ENCODE results near the gene PODNL1.

The PODNL1 gene

DNA sequence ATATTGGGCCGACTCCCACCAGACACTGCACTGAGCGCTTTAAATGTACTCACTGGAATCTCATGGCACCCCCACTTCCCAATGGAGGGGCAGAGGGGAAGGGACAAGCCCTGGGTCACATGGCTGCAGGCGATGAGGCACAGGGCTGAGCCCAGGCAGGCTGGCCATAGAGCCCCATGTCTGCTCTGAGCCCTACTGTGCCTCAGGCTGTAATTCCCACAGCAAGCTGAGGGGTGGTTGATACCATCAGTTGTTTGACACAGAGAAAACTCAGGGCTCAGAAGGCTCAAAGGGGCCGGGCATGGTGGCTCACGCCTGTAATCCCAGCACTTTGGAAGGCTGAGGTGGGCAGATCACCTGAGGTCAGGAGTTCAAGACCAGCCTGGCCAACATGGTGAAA is 42.8 kb upstream of the PODNL1 start:
- no peak for TF ChIP-seq SIN3A (IDR thresholded peaks at IDR 0.05; ENCODE audit: borderline replicate concordance, insufficient read depth, low read length)
- TF ChIP-seq TAF1 (IDR thresholded peaks at IDR 0.05; ENCODE audit: borderline replicate concordance, insufficient read depth, low read length): no peak
- TF ChIP-seq POLR2AphosphoS5 (IDR thresholded peaks at IDR 0.05; ENCODE audit: low read depth, low read length): no peak
- TF ChIP-seq, protein P1, sequence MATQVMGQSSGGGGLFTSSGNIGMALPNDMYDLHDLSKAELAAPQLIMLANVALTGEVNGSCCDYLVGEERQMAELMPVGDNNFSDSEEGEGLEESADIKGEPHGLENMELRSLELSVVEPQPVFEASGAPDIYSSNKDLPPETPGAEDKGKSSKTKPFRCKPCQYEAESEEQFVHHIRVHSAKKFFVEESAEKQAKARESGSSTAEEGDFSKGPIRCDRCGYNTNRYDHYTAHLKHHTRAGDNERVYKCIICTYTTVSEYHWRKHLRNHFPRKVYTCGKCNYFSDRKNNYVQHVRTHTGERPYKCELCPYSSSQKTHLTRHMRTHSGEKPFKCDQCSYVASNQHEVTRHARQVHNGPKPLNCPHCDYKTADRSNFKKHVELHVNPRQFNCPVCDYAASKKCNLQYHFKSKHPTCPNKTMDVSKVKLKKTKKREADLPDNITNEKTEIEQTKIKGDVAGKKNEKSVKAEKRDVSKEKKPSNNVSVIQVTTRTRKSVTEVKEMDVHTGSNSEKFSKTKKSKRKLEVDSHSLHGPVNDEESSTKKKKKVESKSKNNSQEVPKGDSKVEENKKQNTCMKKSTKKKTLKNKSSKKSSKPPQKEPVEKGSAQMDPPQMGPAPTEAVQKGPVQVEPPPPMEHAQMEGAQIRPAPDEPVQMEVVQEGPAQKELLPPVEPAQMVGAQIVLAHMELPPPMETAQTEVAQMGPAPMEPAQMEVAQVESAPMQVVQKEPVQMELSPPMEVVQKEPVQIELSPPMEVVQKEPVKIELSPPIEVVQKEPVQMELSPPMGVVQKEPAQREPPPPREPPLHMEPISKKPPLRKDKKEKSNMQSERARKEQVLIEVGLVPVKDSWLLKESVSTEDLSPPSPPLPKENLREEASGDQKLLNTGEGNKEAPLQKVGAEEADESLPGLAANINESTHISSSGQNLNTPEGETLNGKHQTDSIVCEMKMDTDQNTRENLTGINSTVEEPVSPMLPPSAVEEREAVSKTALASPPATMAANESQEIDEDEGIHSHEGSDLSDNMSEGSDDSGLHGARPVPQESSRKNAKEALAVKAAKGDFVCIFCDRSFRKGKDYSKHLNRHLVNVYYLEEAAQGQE (IDR thresholded peaks at IDR 0.05; ENCODE audit: insufficient read depth in 1 of 2, low read depth in 2 of 2, low read length in 2 of 2): no peak
- TF ChIP-seq FOXP2 (optimal IDR thresholded peaks at IDR 0.05; ENCODE audit: borderline replicate concordance, extremely low read depth, extremely low read length, insufficient read depth): no peak

DNA sequence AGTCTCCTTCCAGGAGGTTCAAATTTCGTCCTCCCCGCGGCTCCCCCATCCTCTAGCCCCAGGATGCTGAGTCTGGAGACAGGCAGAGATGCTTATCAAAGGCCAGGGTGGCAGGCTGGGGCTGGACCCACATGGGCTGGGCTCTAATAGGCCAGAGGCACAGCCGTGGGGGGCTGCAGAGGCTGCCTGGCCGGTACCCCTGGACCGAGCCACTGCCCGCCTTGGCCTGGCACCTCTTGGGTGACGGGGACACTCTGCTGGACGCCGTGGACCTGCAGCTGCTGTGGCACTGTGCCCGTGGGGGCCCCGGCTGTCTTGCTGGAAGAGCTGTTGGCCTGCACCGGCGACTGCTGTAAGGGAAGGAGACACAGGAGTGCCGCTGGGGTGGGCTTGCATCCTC is 42.1 kb upstream of the PODNL1 start:
- TF ChIP-seq, protein P1 (IDR thresholded peaks at IDR 0.05; ENCODE audit: insufficient read depth in 1 of 2, low read depth in 2 of 2, low read length in 2 of 2): no peak
- TF ChIP-seq FOXP2 (optimal IDR thresholded peaks at IDR 0.05; ENCODE audit: borderline replicate concordance, extremely low read depth, extremely low read length, insufficient read depth) (no peak), SIN3A (IDR thresholded peaks at IDR 0.05; ENCODE audit: borderline replicate concordance, insufficient read depth, low read length) (no peak), POLR2AphosphoS5 (IDR thresholded peaks at IDR 0.05; ENCODE audit: low read depth, low read length) (no peak), TAF1 (IDR thresholded peaks at IDR 0.05; ENCODE audit: borderline replicate concordance, insufficient read depth, low read length) (no peak)

DNA sequence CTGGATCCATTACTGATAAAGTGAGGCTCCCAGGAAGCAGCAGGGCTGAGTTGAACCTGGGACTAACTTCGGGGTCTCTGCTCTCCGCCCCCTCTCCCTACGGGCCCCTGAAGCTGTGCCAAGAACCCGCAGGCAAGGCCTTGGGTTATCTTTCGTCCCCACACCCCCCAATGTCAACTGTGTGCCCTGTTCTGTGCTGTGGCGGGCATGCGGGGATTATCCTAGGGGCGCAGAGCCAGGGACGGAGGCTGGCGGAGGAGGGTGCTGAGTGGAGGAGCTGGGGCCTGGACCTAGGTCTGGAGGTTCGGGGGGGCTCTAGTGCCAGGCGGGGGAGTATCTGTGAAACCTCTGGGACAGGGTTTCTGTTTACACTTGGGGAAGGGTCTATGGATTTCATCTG is 41.5 kb upstream of the PODNL1 start:
- TF ChIP-seq FOXP2 (optimal IDR thresholded peaks at IDR 0.05; ENCODE audit: borderline replicate concordance, extremely low read depth, extremely low read length, insufficient read depth) (no peak), POLR2AphosphoS5 (IDR thresholded peaks at IDR 0.05; ENCODE audit: low read depth, low read length) (no peak), TAF1 (IDR thresholded peaks at IDR 0.05; ENCODE audit: borderline replicate concordance, insufficient read depth, low read length) (no peak), SIN3A (IDR thresholded peaks at IDR 0.05; ENCODE audit: borderline replicate concordance, insufficient read depth, low read length) (no peak)
- TF ChIP-seq, protein P1 (IDR thresholded peaks at IDR 0.05; ENCODE audit: insufficient read depth in 1 of 2, low read depth in 2 of 2, low read length in 2 of 2): no peak

DNA sequence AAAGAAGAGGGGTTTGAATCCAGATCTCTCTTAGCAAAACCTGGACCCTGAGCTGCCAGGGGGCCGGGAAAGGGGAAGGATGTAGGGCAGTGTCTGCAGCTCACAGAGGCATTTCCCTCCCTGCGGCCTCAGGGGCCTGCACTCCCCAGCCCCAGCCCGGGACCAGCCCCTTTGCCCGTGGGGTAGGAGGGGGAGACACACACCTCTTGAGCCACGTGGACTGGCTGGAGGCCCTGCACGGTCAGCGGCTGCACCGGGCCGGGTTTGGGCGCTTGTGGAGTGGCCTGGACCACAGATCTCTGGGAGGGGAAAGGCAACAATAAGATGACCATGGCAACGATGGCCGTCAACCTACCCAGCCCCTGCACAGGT is 41.0 kb upstream of the PODNL1 start:
- TF ChIP-seq TAF1 (IDR thresholded peaks at IDR 0.05; ENCODE audit: borderline replicate concordance, insufficient read depth, low read length) (no peak), POLR2AphosphoS5 (IDR thresholded peaks at IDR 0.05; ENCODE audit: low read depth, low read length) (no peak), SIN3A (IDR thresholded peaks at IDR 0.05; ENCODE audit: borderline replicate concordance, insufficient read depth, low read length) (no peak), FOXP2 (optimal IDR thresholded peaks at IDR 0.05; ENCODE audit: borderline replicate concordance, extremely low read depth, extremely low read length, insufficient read depth) (no peak)
- TF ChIP-seq, protein P1 (IDR thresholded peaks at IDR 0.05; ENCODE audit: insufficient read depth in 1 of 2, low read depth in 2 of 2, low read length in 2 of 2): no peak
